ENCODE measurements around the gene MGAT3. TPM values are rescaled to one million over a fixed set of nuclear protein-coding genes. Genes with fewer than 3 reads are reported as not detected.

MGAT3 gene
- polyA plus RNA-seq, 1 of the 3 experiments (the other 2 are of a cell fraction) = 0.16 TPM

DNA sequence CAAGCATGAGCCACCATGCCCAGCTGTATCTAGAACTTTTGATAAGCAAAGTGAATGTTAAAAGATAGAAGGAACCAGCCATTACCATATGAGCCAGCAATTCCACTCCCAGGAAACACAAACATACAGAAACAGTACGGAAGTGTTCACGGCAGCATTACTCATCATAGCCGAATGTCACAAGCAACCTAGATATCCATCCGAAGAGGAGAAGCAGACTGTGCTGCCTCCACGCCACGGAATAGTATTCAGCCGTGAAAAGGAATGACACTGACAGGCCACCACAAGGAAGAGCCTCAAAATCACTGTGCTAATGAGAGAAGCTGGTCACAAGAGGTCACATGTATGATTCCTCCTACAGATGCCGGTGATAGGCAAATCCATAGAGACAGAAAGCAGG, 17.6 kb upstream of the MGAT3 start:
- WGBS (ENCODE audit: low lambda C conversion rate) = 34% methylated on average over 8 of the region's 8 CpGs
- POLR2A ChIA-PET = no interaction called here
- no peak for DNase-seq

DNA sequence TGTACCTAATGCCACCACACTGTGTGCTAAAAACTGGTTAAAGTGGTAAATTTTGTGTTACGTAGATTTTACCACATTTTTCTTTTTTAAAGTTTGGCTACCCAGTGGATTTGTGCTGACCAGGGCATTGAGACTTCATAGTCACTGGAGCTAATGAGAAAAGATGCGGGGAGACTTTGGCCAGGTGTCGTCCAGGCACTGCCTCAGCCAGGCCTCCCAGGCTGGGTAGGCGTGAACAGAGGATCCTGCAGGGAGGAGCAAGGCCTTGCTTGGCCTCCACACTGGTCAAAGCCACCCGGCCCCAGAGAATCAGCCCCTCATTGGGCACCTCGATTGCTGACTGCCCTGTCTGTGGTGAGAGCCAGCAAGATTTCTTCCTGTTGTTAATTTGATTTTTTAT, 13.4 kb upstream of the MGAT3 start:
- Histone ChIP-seq H3K4me3 (ENCODE audit: low read depth in 2 of 2, low read length in 1 of 2) (no peak overlapping the region), H2AFZ (ENCODE audit: low read depth) (no peak overlapping the region), H3K9ac (no peak overlapping the region), H3K27me3 (ENCODE audit: insufficient read depth) (no peaks in the 10 kb centered on the region), H3K27ac (ENCODE audit: low read depth in 2 of 2, low read length in 1 of 2) (no peak overlapping the region), H3K4me1 (ENCODE audit: control insufficient read depth in 1 of 2, insufficient read depth in 2 of 2, low read depth in 1 of 2, low read length in 1 of 2) (no peaks in the 10 kb centered on the region), H3K9me3 (no peaks in the 10 kb centered on the region), H3K9me2 (no peaks in the 10 kb centered on the region), H3K79me2 (ENCODE audit: insufficient read depth) (no peaks in the 10 kb centered on the region), H3K36me3 (replicated peaks in 1 of 2; ENCODE audit: control insufficient read depth in 1 of 2, insufficient read depth in 2 of 2, low read length in 1 of 2) (no peaks in the 10 kb centered on the region), H4K20me1 (ENCODE audit: insufficient read depth) (no peaks in the 10 kb centered on the region), H3F3A (replicated peaks; ENCODE audit: insufficient read depth) (no peaks in the 10 kb centered on the region), H3K4me2 (no peak overlapping the region)
- no peak for DNase-seq
- POLR2A ChIA-PET = no interaction called here
- 89% methylated on average over 5 of the region's 6 CpGs for WGBS (ENCODE audit: low lambda C conversion rate)
- CTCF ChIA-PET = no interaction called here
- TF ChIP-seq FOSL2 (IDR thresholded peaks at IDR 0.05; ENCODE audit: borderline replicate concordance, low read depth) (no peak), RXRA (IDR thresholded peaks at IDR 0.05; ENCODE audit: borderline replicate concordance, low read depth) (no peak), EP300 (IDR thresholded peaks at IDR 0.05; ENCODE audit: borderline replicate concordance in 1 of 2, low read depth in 1 of 2, low read length in 1 of 2) (no peak), SIN3A (IDR thresholded peaks at IDR 0.05; ENCODE audit: borderline replicate concordance, low read depth, low read length) (no peak), REST (IDR thresholded peaks at IDR 0.05; ENCODE audit: low read depth, low read length) (no peak), RAD21 (IDR thresholded peaks at IDR 0.05; ENCODE audit: low read length) (no peak), TAF1 (IDR thresholded peaks at IDR 0.05; ENCODE audit: borderline replicate concordance, low read depth, low read length) (no peak), EZH2phosphoT487 (IDR thresholded peaks at IDR 0.05; ENCODE audit: borderline replicate concordance, low read depth) (no peak)
- TF ChIP-seq, protein P1, sequence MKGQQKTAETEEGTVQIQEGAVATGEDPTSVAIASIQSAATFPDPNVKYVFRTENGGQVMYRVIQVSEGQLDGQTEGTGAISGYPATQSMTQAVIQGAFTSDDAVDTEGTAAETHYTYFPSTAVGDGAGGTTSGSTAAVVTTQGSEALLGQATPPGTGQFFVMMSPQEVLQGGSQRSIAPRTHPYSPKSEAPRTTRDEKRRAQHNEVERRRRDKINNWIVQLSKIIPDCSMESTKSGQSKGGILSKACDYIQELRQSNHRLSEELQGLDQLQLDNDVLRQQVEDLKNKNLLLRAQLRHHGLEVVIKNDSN (IDR thresholded peaks at IDR 0.05; ENCODE audit: borderline replicate concordance, low read depth) = no peak

More for the DNA sequence above, 17.6 kb upstream of the MGAT3 start:
- CTCF ChIA-PET = no interaction called here
- Histone ChIP-seq H2AFZ (ENCODE audit: low read depth) (no peak overlapping the region), H3K36me3 (replicated peaks in 1 of 2; ENCODE audit: control insufficient read depth in 1 of 2, insufficient read depth in 2 of 2, low read length in 1 of 2) (no peaks in the 10 kb centered on the region), H3K4me3 (ENCODE audit: low read depth in 2 of 2, low read length in 1 of 2) (no peak overlapping the region), H3K27ac (ENCODE audit: low read depth in 2 of 2, low read length in 1 of 2) (no peak overlapping the region), H3K9me3 (no peaks in the 10 kb centered on the region), H3K4me2 (no peak overlapping the region), H3K27me3 (ENCODE audit: insufficient read depth) (no peaks in the 10 kb centered on the region), H3F3A (replicated peaks; ENCODE audit: insufficient read depth) (no peaks in the 10 kb centered on the region), H3K79me2 (ENCODE audit: insufficient read depth) (no peaks in the 10 kb centered on the region), H3K9me2 (no peaks in the 10 kb centered on the region), H4K20me1 (ENCODE audit: insufficient read depth) (no peaks in the 10 kb centered on the region), H3K4me1 (ENCODE audit: control insufficient read depth in 1 of 2, insufficient read depth in 2 of 2, low read depth in 1 of 2, low read length in 1 of 2) (no peaks in the 10 kb centered on the region; a peak in 1 of 4 replicates), H3K9ac (no peak overlapping the region)
- no peak for TF ChIP-seq CTCF (IDR thresholded peaks at IDR 0.05)
- no peak for TF ChIP-seq EZH2phosphoT487 (IDR thresholded peaks at IDR 0.05; ENCODE audit: borderline replicate concordance, low read depth)
- TF ChIP-seq GATA2 (CRISPR knock-in tag; IDR thresholded peaks at IDR 0.05) = no peak
- TF ChIP-seq FOXM1 (IDR thresholded peaks at IDR 0.05; ENCODE audit: low read depth) = no peak
- no peak for TF ChIP-seq RFX5 (IDR thresholded peaks at IDR 0.05; ENCODE audit: low read length)
- TF ChIP-seq, protein P2, sequence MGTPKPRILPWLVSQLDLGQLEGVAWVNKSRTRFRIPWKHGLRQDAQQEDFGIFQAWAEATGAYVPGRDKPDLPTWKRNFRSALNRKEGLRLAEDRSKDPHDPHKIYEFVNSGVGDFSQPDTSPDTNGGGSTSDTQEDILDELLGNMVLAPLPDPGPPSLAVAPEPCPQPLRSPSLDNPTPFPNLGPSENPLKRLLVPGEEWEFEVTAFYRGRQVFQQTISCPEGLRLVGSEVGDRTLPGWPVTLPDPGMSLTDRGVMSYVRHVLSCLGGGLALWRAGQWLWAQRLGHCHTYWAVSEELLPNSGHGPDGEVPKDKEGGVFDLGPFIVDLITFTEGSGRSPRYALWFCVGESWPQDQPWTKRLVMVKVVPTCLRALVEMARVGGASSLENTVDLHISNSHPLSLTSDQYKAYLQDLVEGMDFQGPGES (IDR thresholded peaks at IDR 0.05; ENCODE audit: low read depth, low read length) = no peak
- TF ChIP-seq, protein P3, sequence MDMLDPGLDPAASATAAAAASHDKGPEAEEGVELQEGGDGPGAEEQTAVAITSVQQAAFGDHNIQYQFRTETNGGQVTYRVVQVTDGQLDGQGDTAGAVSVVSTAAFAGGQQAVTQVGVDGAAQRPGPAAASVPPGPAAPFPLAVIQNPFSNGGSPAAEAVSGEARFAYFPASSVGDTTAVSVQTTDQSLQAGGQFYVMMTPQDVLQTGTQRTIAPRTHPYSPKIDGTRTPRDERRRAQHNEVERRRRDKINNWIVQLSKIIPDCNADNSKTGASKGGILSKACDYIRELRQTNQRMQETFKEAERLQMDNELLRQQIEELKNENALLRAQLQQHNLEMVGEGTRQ (IDR thresholded peaks at IDR 0.05; ENCODE audit: borderline replicate concordance, low read depth, low read length) = no peak
- TF ChIP-seq NFIC (IDR thresholded peaks at IDR 0.05; ENCODE audit: borderline replicate concordance) = no peak
- TF ChIP-seq NRF1 (IDR thresholded peaks at IDR 0.05; ENCODE audit: low read depth, low read length) = no peak
- TF ChIP-seq SMC3 (IDR thresholded peaks at IDR 0.05; ENCODE audit: low read depth, low read length) = no peak
- no peak for TF ChIP-seq RXRA (IDR thresholded peaks at IDR 0.05; ENCODE audit: borderline replicate concordance, low read depth)

Data from SK-N-SH (cell line).